WTC11 (cell line): ENCODE results near the gene PIGK.

Experiments
- FOXJ3 ChIP-seq: sonication (generic); formaldehyde crosslinking; IDR thresholded peaks from 2 replicates; pipeline ENCODE4 v1.9.0; 2021; ENCODE audit warnings: missing genetic modification reagents, mild to moderate bottlenecking, borderline replicate concordance
- NFYB ChIP-seq: sonication (generic); formaldehyde crosslinking; conservative IDR thresholded peaks from 2 replicates; pipeline ENCODE4 v1.8.0; 2022; ENCODE audit warnings: low read depth, missing genetic modification reagents

DNA sequence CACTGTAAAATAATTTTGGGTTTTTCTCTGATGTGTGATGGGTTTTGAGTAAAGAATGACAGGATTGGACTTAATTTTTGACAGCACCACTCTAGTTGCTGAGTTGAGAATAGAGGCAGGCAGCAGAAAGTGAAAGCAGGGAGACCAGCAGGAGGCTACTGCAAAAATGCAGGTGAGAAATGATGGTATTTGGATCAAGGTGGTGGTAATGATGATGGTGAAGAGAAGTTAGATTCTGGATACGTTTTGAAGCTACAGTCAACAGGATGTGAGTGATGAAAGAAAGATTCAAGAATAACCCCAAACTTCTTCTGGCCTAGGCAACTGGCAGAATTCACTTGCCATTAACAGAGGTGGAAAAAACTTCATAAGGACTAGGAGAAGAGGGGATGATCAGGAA is 47.8 kb upstream of the PIGK start:
- no peak for TF ChIP-seq NFYB
- TF ChIP-seq FOXJ3 (CRISPR knock-in tag): no peak
